HEK293 (cell line): ENCODE results near the gene LOXL4.
A peak's percentile ranks its signal among the peaks of the same experiment; 100 is the strongest.

ENCODE experiments used
- CTCF ChIA-PET: fragments of 350-600 bp; formaldehyde crosslinking; extraction: SDS; loops from one replicate; lab custom pipeline; 2021; ENCODE audit warnings: antibody characterized with exemption; lab: Yijun Ruan, JAX
- POLR2A ChIA-PET: fragments of 300-600 bp; formaldehyde crosslinking; extraction: SDS; loops from one replicate; lab custom pipeline; 2020; ENCODE audit warnings: antibody characterized with exemption, inconsistent platforms; lab: Yijun Ruan, JAX
- H3K27ac ChIP-seq: fragments of 200-500 bp; sonication (Bioruptor generic); 2 replicates; pipeline ENCODE4 v1.5.1; 2014; ENCODE audit warnings: low read depth, low read length, control low read depth, inconsistent platforms; ENCODE audit errors: extremely low read depth
- H3K36me3 ChIP-seq, 2 experiments: fragments of 200-500 bp in 1 of 2; sonication (Bioruptor generic) in 1 of 2; 1 replicate in 1 of 2; 2 replicates in 1 of 2; pipeline ENCODE4 v1.5.1; 2014 to 2017; ENCODE audit warnings: inconsistent platforms in 2 of 2, low read length in 2 of 2; ENCODE audit not compliant: control insufficient read depth in 2 of 2, insufficient read depth in 1 of 2
- H3K4me1 ChIP-seq: fragments of 200-500 bp; sonication (Bioruptor generic); 2 replicates; pipeline ENCODE4 v1.5.1; 2014; ENCODE audit warnings: mild to moderate bottlenecking, low read length, inconsistent platforms; ENCODE audit not compliant: control insufficient read depth, insufficient read depth
- H3K4me3 ChIP-seq: 2 replicates; pipeline ENCODE4 v1.5.1; 2011; ENCODE audit warnings: low read depth, mild to moderate bottlenecking, control low read depth, low read length, moderate library complexity
- H3K9me3 ChIP-seq: fragments of 200-500 bp; sonication (Bioruptor generic); 2 replicates; pipeline ENCODE4 v1.5.1; 2014; ENCODE audit warnings: low read depth, low read length, inconsistent platforms; ENCODE audit not compliant: control insufficient read depth, insufficient read depth
- GLI4 ChIP-seq: fragments of 450-650 bp; formaldehyde crosslinking; IDR thresholded peaks from 2 replicates; pipeline ENCODE4 v1.5.1; 2016; ENCODE audit warnings: missing biosample characterization, missing genetic modification characterization
- GLIS2 ChIP-seq: fragments of 450-650 bp; formaldehyde crosslinking; IDR thresholded peaks from 2 replicates; pipeline ENCODE4 v1.5.1; 2016; ENCODE audit warnings: missing biosample characterization, missing genetic modification characterization
- HOXC10 ChIP-seq: sonication (generic); formaldehyde crosslinking; IDR thresholded peaks from 2 replicates; pipeline ENCODE4 v1.8.1; 2023; ENCODE audit warnings: mild to moderate bottlenecking, missing genetic modification reagents
- KLF10 ChIP-seq: fragments of 450-650 bp; IDR thresholded peaks from 2 replicates; pipeline ENCODE4 v1.5.1; 2018; ENCODE audit warnings: missing biosample characterization, mild to moderate bottlenecking, missing genetic modification characterization
- KLF8 ChIP-seq: fragments of 450-650 bp; formaldehyde crosslinking; IDR thresholded peaks from 2 replicates; pipeline ENCODE4 v1.5.1; 2016; ENCODE audit warnings: missing biosample characterization, missing genetic modification characterization
- PRDM1 ChIP-seq: fragments of 450-650 bp; formaldehyde crosslinking; IDR thresholded peaks from 2 replicates; pipeline ENCODE4; 2016; ENCODE audit warnings: missing biosample characterization, missing genetic modification characterization
- REPIN1 ChIP-seq: fragments of 450-650 bp; formaldehyde crosslinking; IDR thresholded peaks from 2 replicates; pipeline ENCODE4 v1.5.1; 2017; ENCODE audit warnings: missing biosample characterization, missing genetic modification characterization, low read depth
- YY2 ChIP-seq: fragments of 450-650 bp; formaldehyde crosslinking; IDR thresholded peaks from 2 replicates; pipeline ENCODE4 v1.5.1; 2016; ENCODE audit warnings: missing biosample characterization, missing genetic modification characterization
- ZFP37 ChIP-seq: fragments of 450-650 bp; formaldehyde crosslinking; IDR thresholded peaks from 2 replicates; pipeline ENCODE4 v1.5.1; 2016; ENCODE audit warnings: missing biosample characterization, missing genetic modification characterization
- ZFP41 ChIP-seq: fragments of 450-650 bp; formaldehyde crosslinking; IDR thresholded peaks from 2 replicates; pipeline ENCODE4 v1.5.1; 2016; ENCODE audit warnings: missing biosample characterization, missing genetic modification characterization, borderline replicate concordance
- ZNF114 ChIP-seq: fragments of 450-650 bp; formaldehyde crosslinking; IDR thresholded peaks from 2 replicates; pipeline ENCODE4 v1.5.0; 2017; ENCODE audit warnings: missing biosample characterization, missing genetic modification characterization
- ZNF174 ChIP-seq: fragments of 450-650 bp; formaldehyde crosslinking; IDR thresholded peaks from 2 replicates; pipeline ENCODE4 v1.5.0; 2017; ENCODE audit warnings: missing biosample characterization, mild to moderate bottlenecking, missing genetic modification characterization
- ZNF223 ChIP-seq: fragments of 450-650 bp; formaldehyde crosslinking; IDR thresholded peaks from 2 replicates; pipeline ENCODE4 v1.5.1; 2016; ENCODE audit warnings: missing biosample characterization, missing genetic modification characterization
- ZNF311 ChIP-seq: fragments of 450-650 bp; formaldehyde crosslinking; IDR thresholded peaks from 2 replicates; pipeline ENCODE4 v1.5.1; 2017; ENCODE audit warnings: missing biosample characterization, missing genetic modification characterization, borderline replicate concordance
- ZNF341 ChIP-seq: fragments of 450-650 bp; formaldehyde crosslinking; IDR thresholded peaks from 2 replicates; pipeline ENCODE4; 2016; ENCODE audit warnings: low read depth, missing biosample characterization, missing genetic modification characterization
- ZNF37A ChIP-seq: fragments of 450-650 bp; IDR thresholded peaks from 2 replicates; pipeline ENCODE4 v1.5.1; 2018; ENCODE audit warnings: missing biosample characterization, missing genetic modification characterization
- ZNF391 ChIP-seq: fragments of 450-650 bp; formaldehyde crosslinking; IDR thresholded peaks from 2 replicates; pipeline ENCODE4 v1.5.1; 2016; ENCODE audit warnings: low read depth, missing biosample characterization, missing genetic modification characterization, borderline replicate concordance
- ZNF416 ChIP-seq: fragments of 450-650 bp; formaldehyde crosslinking; IDR thresholded peaks from 2 replicates; pipeline ENCODE4 v1.5.1; 2016; ENCODE audit warnings: missing biosample characterization, missing genetic modification characterization
- ZNF510 ChIP-seq: fragments of 450-650 bp; formaldehyde crosslinking; IDR thresholded peaks from 2 replicates; pipeline ENCODE4 v1.5.1; 2018; ENCODE audit warnings: mild to moderate bottlenecking, missing genetic modification characterization, missing biosample characterization; ENCODE audit not compliant: insufficient replicate concordance
- ZNF623 ChIP-seq: fragments of 450-650 bp; formaldehyde crosslinking; IDR thresholded peaks from 2 replicates; pipeline ENCODE4 v1.5.1; 2016; ENCODE audit warnings: missing biosample characterization, missing genetic modification characterization
- ZNF654 ChIP-seq: fragments of 450-650 bp; formaldehyde crosslinking; IDR thresholded peaks from 2 replicates; pipeline ENCODE4 v1.5.1; 2016; ENCODE audit warnings: low read depth, missing biosample characterization, missing genetic modification characterization
- ZNF664 ChIP-seq: fragments of 450-650 bp; formaldehyde crosslinking; IDR thresholded peaks from 2 replicates; pipeline ENCODE4 v1.5.1; 2016; ENCODE audit warnings: missing biosample characterization, missing genetic modification characterization
- ZNF76 ChIP-seq: fragments of 450-650 bp; formaldehyde crosslinking; IDR thresholded peaks from 2 replicates; pipeline ENCODE4; 2016; ENCODE audit warnings: low read depth, missing biosample characterization, missing genetic modification characterization, borderline replicate concordance
- ZNF792 ChIP-seq: fragments of 450-650 bp; formaldehyde crosslinking; IDR thresholded peaks from 2 replicates; pipeline ENCODE4 v1.5.1; 2016; ENCODE audit warnings: missing biosample characterization, missing genetic modification characterization
- ZXDB ChIP-seq: fragments of 450-650 bp; formaldehyde crosslinking; IDR thresholded peaks from 2 replicates; pipeline ENCODE4 v1.5.1; 2016; ENCODE audit warnings: missing biosample characterization, missing genetic modification characterization
- TF ChIP-seq, protein P1 (sequence below): fragments of 450-650 bp; formaldehyde crosslinking; IDR thresholded peaks from 2 replicates; pipeline ENCODE4 v1.5.1; 2017; ENCODE audit warnings: missing biosample characterization, missing genetic modification characterization

The LOXL4 gene

DNA sequence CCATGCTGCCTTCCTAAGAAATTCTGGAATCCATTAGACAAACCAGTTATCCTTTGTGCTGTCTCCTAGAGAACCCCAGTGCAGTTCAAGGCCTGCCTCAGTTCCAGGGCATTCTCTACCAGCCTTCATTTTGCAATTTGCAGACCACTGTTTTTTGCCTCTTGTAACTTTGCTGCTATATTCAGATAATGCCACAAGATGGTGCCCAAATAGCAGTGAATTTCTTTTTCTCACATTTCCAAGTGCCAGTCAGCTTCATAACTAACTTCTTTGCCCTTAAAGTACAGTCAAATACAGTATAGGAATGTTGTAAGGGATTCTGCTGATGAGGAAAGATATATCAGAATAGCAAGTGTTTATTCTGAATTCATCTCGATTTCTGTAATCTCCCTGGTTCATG is 25.2 kb downstream of the LOXL4 start:
- H3K27ac ChIP-seq: no peak overlapping the region
- peaks cover 7 to 49% of the 10 kb centered on the region in 2 experiments for H3K36me3 ChIP-seq
- ChIA-PET CTCF (interaction anchor here (0.6 to 6.9 kb wide), 11 partner anchors 43 to 183 kb away, joined by 3 to 67 read pairs (median 3); no protein-coding TSS in a partner anchor), POLR2A (no interaction called here)
- H3K4me3 ChIP-seq: no peak overlapping the region
- no peaks in the 10 kb centered on the region for H3K9me3 ChIP-seq
- H3K4me1 ChIP-seq: no peaks in the 10 kb centered on the region
- TF ChIP-seq KLF10 (tag by site-specific recombination) (no peak), REPIN1 (tag by site-specific recombination) (no peak), ZNF654 (tag by site-specific recombination) (peak; percentile 55), GLIS2 (tag by site-specific recombination) (no peak)

DNA sequence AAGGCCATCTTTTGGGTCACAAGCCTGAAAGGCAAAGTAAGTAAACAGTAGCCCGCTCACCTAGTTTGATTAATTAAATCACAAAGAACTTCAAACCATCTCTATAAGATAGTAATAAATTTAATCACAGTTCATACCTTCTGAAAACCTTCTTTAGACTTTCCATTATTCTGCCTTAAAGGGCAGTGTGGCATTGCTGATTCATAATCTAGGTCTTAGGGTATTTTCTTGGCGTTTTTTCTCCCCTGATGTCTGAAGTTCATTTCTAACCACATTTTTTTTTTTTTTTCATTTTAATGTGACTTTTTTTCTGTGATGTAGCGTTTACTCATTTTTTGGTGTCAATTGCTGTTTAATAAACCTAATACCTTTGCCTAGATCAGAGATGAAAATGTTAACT is 27.5 kb downstream of the LOXL4 start:
- Histone ChIP-seq H3K27ac (no peak overlapping the region), H3K36me3 (peaks cover 17 to 47% of the 10 kb centered on the region in 2 experiments), H3K9me3 (no peaks in the 10 kb centered on the region)
- TF ChIP-seq ZNF174 (tag by site-specific recombination): no peak
- TF ChIP-seq, protein P1, sequence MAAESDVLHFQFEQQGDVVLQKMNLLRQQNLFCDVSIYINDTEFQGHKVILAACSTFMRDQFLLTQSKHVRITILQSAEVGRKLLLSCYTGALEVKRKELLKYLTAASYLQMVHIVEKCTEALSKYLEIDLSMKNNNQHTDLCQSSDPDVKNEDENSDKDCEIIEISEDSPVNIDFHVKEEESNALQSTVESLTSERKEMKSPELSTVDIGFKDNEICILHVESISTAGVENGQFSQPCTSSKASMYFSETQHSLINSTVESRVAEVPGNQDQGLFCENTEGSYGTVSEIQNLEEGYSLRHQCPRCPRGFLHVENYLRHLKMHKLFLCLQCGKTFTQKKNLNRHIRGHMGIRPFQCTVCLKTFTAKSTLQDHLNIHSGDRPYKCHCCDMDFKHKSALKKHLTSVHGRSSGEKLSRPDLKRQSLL (tag by site-specific recombination): no peak
- TF ChIP-seq ZNF416 (tag by site-specific recombination): no peak
- TF ChIP-seq ZNF37A (tag by site-specific recombination): no peak
- no peak for TF ChIP-seq ZNF114 (tag by site-specific recombination)
- TF ChIP-seq HOXC10 (CRISPR knock-in tag): no peak
- TF ChIP-seq ZNF76: no peak
- TF ChIP-seq ZNF510: no peak
- no peak for TF ChIP-seq PRDM1 (tag by site-specific recombination)
- no peak for TF ChIP-seq ZNF792 (tag by site-specific recombination)
- TF ChIP-seq GLI4 (tag by site-specific recombination): no peak
- no peak for TF ChIP-seq YY2 (tag by site-specific recombination)
- TF ChIP-seq ZNF341 (tag by site-specific recombination): no peak
- TF ChIP-seq, all 188 proteins: peak for 0
- H3K4me1 ChIP-seq: no peaks in the 10 kb centered on the region
- POLR2A ChIA-PET: no interaction called here
- no peak overlapping the region for H3K4me3 ChIP-seq
- CTCF ChIA-PET: interaction anchor here (1.0 kb wide), 1 partner anchor 70 kb away, joined by 5 read pairs; no protein-coding TSS in a partner anchor

DNA sequence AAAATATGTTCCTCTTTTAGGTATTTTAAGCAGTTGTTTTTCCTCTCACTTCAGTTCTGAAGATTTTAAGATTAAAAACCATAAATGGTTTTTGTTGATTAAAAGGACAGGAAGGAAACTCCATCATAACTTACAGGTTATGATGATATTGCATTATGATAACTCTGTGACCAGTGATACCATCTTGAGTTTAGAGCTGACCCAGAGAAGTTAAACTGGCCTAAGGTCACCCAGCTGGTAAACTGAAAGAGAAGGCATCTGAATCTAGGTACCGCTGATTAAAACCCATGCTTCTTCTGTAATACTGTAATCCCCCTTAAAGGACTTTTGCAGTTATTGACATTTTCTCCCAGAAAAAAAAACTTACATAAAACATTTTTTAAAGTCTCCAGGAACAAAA is 29.6 kb downstream of the LOXL4 start:
- H3K4me3 ChIP-seq: no peak overlapping the region
- no peaks in the 10 kb centered on the region for H3K9me3 ChIP-seq
- CTCF ChIA-PET: interaction anchor here (0.6 to 2.0 kb wide), 5 partner anchors 62 to 423 kb away, joined by 3 to 13 read pairs (median 3); no protein-coding TSS in a partner anchor
- TF ChIP-seq ZNF664: no peak
- TF ChIP-seq, protein P1 (tag by site-specific recombination): no peak
- TF ChIP-seq ZNF623 (tag by site-specific recombination): no peak
- TF ChIP-seq ZFP37 (tag by site-specific recombination): no peak
- TF ChIP-seq ZNF391 (tag by site-specific recombination): no peak
- TF ChIP-seq ZNF311 (tag by site-specific recombination): no peak
- TF ChIP-seq KLF8 (tag by site-specific recombination): no peak
- TF ChIP-seq ZXDB (tag by site-specific recombination): no peak
- TF ChIP-seq PRDM1 (tag by site-specific recombination): no peak
- no peak for TF ChIP-seq ZFP41 (tag by site-specific recombination)
- no peak for TF ChIP-seq ZNF223 (tag by site-specific recombination)
- TF ChIP-seq, all 188 proteins: peak for 0
- Histone ChIP-seq H3K36me3 (peaks cover 16 to 33% of the 10 kb centered on the region in 2 experiments; a peak in 2 of 3 replicates), H3K27ac (no peak overlapping the region), H3K4me1 (no peaks in the 10 kb centered on the region)
- POLR2A ChIA-PET: no interaction called here
